A673 (cell line): Measurements from ENCODE around the gene BRINP2. TPM values are rescaled to one million over a fixed set of nuclear protein-coding genes. Genes with fewer than 3 reads are reported as not detected.

Experiments
- BruUV-seq: library from RNA; stranded (reverse); fragments of 400-500 nt; replicated peaks from 2 replicates; lab custom pipeline; 2021; lab: Mats Ljungman, UMichigan
- CTCF ChIA-PET: fragments of 300-600 bp; sonication (Branson Sonifier 250); formaldehyde crosslinking; loops from one replicate; lab custom pipeline; 2022; ENCODE audit warnings: antibody characterized with exemption; lab: Charles Lee
- POLR2A ChIA-PET: fragments of 300-600 bp; sonication (Branson Sonifier 250); formaldehyde crosslinking; loops from one replicate; lab custom pipeline; 2022; ENCODE audit warnings: antibody characterized with exemption; ENCODE audit not compliant: low non-redundant PET; lab: Charles Lee
- DNase-seq: peaks from one replicate; pipeline ENCODE4 v3.0.0-alpha.2; 2015; ENCODE audit warnings: low spot score
- H3K27ac ChIP-seq: fragments of 200-600 bp; sonication (generic); 2 replicates; pipeline ENCODE4 v1.5.1; 2016; ENCODE audit warnings: mixed run types, low read depth, mild to moderate bottlenecking, mixed read lengths, antibody characterized with exemption, low read length; ENCODE audit not compliant: poor library complexity, severe bottlenecking
- H3K27me3 ChIP-seq: fragments of 200-600 bp; sonication (generic); replicated peaks from 2 replicates; pipeline ENCODE4 v1.6.1; 2017; ENCODE audit warnings: mixed run types, low read depth, mild to moderate bottlenecking, mixed read lengths, antibody characterized with exemption, low read length; ENCODE audit not compliant: insufficient read depth, poor library complexity
- H3K36me3 ChIP-seq: fragments of 200-600 bp; sonication (generic); 2 replicates; pipeline ENCODE4 v1.6.1; 2016; ENCODE audit warnings: mixed run types, mild to moderate bottlenecking, mixed read lengths, antibody characterized with exemption, low read length; ENCODE audit not compliant: insufficient read depth, poor library complexity, severe bottlenecking
- H3K4me1 ChIP-seq: fragments of 200-600 bp; sonication (generic); 2 replicates; pipeline ENCODE4 v1.6.1; 2017; ENCODE audit warnings: mixed run types, mild to moderate bottlenecking, mixed read lengths, antibody characterized with exemption, low read length; ENCODE audit not compliant: insufficient read depth, poor library complexity, severe bottlenecking
- H3K4me3 ChIP-seq: fragments of 200-600 bp; sonication (generic); 2 replicates; pipeline ENCODE4 v1.5.1; 2016; ENCODE audit warnings: low read depth, mixed run types, mild to moderate bottlenecking, mixed read lengths, low read length; ENCODE audit not compliant: poor library complexity, severe bottlenecking
- H3K9me3 ChIP-seq: fragments of 200-600 bp; sonication (generic); 2 replicates; pipeline ENCODE4 v1.6.1; 2016; ENCODE audit warnings: mixed run types, low read depth, mild to moderate bottlenecking, mixed read lengths, antibody characterized with exemption, low read length; ENCODE audit not compliant: poor library complexity, severe bottlenecking
- CTCF ChIP-seq: fragments of 300-800, 200-600 bp; sonication (generic); conservative IDR thresholded peaks from 2 replicates; pipeline ENCODE4 v1.5.1; 2017; ENCODE audit warnings: low read depth, mild to moderate bottlenecking, antibody characterized with exemption, low read length, moderate library complexity, mixed read lengths
- EZH2 ChIP-seq: fragments of 200-600 bp; sonication (generic); IDR thresholded peaks from 2 replicates; pipeline ENCODE4 v1.6.1; 2017; ENCODE audit warnings: borderline replicate concordance, low read depth, mild to moderate bottlenecking, mixed read lengths, antibody characterized with exemption, low read length; ENCODE audit not compliant: poor library complexity, severe bottlenecking
- intact Hi-C: fragments of 100-400 bp; cut with micrococcal nuclease; formaldehyde crosslinking; loops from one replicate; pipeline ENCODE4 v1.10.0; 2022; ENCODE audit not compliant: unreplicated experiment
- total RNA-seq: library from RNA; stranded (reverse); gene quantifications from 2 replicates; pipeline ENCODE4 v1.2.3, GENCODE V29; 2021

The BRINP2 gene
- total RNA-seq, 1 experiment from 2014 or later = 0.67 TPM

GRCh38 chr1:177210071-177210470, 39.3 kb downstream of the BRINP2 start:
- Histone ChIP-seq H3K27me3 (no peaks in the 10 kb centered on the region), H3K4me3 (no peak overlapping the region), H3K9me3 (no peaks in the 10 kb centered on the region), H3K4me1 (peaks cover 9% of the 10 kb centered on the region), H3K36me3 (no peaks in the 10 kb centered on the region), H3K27ac (no peak overlapping the region)
- no TSS peak for BruUV-seq
- TF ChIP-seq EZH2 (no peak), CTCF (no peak)
- ChIA-PET CTCF (no interaction called here), POLR2A (no interaction called here)
- intact Hi-C loops = no loop called here
- no peak for DNase-seq

GRCh38 chr1:177211231-177211630, 40.5 kb downstream of the BRINP2 start:
- no peak overlapping the region for H3K4me3 ChIP-seq
- intact Hi-C loops = no loop called here
- DNase-seq = no peak
- peaks cover 9% of the 10 kb centered on the region for H3K4me1 ChIP-seq
- no peaks in the 10 kb centered on the region for H3K36me3 ChIP-seq
- ChIA-PET POLR2A (no interaction called here), CTCF (no interaction called here)
- TF ChIP-seq CTCF (no peak), EZH2 (no peak)
- no TSS peak for BruUV-seq
- H3K27me3 ChIP-seq = no peaks in the 10 kb centered on the region
- no peak overlapping the region for H3K27ac ChIP-seq
- H3K9me3 ChIP-seq = peaks cover under 1% of the 10 kb centered on the region

GRCh38 chr1:177216587-177217202, 45.9 kb downstream of the BRINP2 start:
- intact Hi-C loops = no loop called here
- H3K9me3 ChIP-seq = peaks cover 13% of the 10 kb centered on the region
- H3K27ac ChIP-seq = no peak overlapping the region
- no TSS peak for BruUV-seq
- ChIA-PET CTCF (no interaction called here), POLR2A (no interaction called here)
- H3K4me3 ChIP-seq = no peak overlapping the region
- no peaks in the 10 kb centered on the region for H3K27me3 ChIP-seq
- no peaks in the 10 kb centered on the region for H3K36me3 ChIP-seq
- H3K4me1 ChIP-seq = no peaks in the 10 kb centered on the region
- TF ChIP-seq EZH2 (no peak), CTCF (no peak)
- DNase-seq = no peak
